Adipocyte (in vitro differentiated cells): ENCODE data around the gene MEPCE.
A peak's percentile ranks its signal among the peaks of the same experiment; 100 is the strongest.

Source experiments
- DNase-seq: peaks from one replicate; pipeline ENCODE4 v3.0.0-alpha.2; 2015; ENCODE audit warnings: low read depth
- H3K27me3 ChIP-seq: replicated peaks from 2 replicates; pipeline ENCODE4 v1.7.0; 2013; ENCODE audit warnings: mild to moderate bottlenecking, low read length, moderate library complexity; ENCODE audit not compliant: control insufficient read depth, insufficient read depth
- H3K36me3 ChIP-seq: 2 replicates; pipeline ENCODE4 v1.7.0; 2013; ENCODE audit warnings: low read length, mild to moderate bottlenecking, moderate library complexity; ENCODE audit not compliant: control insufficient read depth, insufficient read depth, severe bottlenecking
- H3K4me1 ChIP-seq: 2 replicates; pipeline ENCODE4 v1.7.0; 2013; ENCODE audit warnings: mild to moderate bottlenecking, low read length, moderate library complexity; ENCODE audit not compliant: control insufficient read depth, insufficient read depth
- H3K4me3 ChIP-seq: 2 replicates; pipeline ENCODE4 v1.7.0; 2013; ENCODE audit warnings: mild to moderate bottlenecking, low read length, moderate library complexity
- H3K9ac ChIP-seq: 2 replicates; pipeline ENCODE4 v1.7.0; 2013; ENCODE audit warnings: mild to moderate bottlenecking, low read length, moderate library complexity
- H3K9me3 ChIP-seq: 2 replicates; pipeline ENCODE4 v1.7.0; 2013; ENCODE audit warnings: mild to moderate bottlenecking, low read length, moderate library complexity; ENCODE audit not compliant: control insufficient read depth

The MEPCE gene

GRCh38 chr7:100428967-100429636, 529 bp upstream of the MEPCE start:
- Histone ChIP-seq H3K9ac (peak overlapping the region; percentile 95), H3K9me3 (no peaks in the 10 kb centered on the region), H3K4me1 (peaks cover 28% of the 10 kb centered on the region), H3K4me3 (peak overlapping the region; percentile 98), H3K27me3 (no peaks in the 10 kb centered on the region), H3K36me3 (peaks cover 24% of the 10 kb centered on the region)
- DNase-seq = peak; percentile 100

- H3K27me3 ChIP-seq = no peaks in the 10 kb centered on the region
- H3K36me3 ChIP-seq = peaks cover 30% of the 10 kb centered on the region
- peak overlapping the region; percentile 98 for H3K4me3 ChIP-seq
- no peaks in the 10 kb centered on the region for H3K9me3 ChIP-seq
- H3K4me1 ChIP-seq = peaks cover 36% of the 10 kb centered on the region
- DNase-seq = peak; percentile 44
- peak overlapping the region; percentile 95 for H3K9ac ChIP-seq
Observed at GRCh38 chr7:100430493-100431285, 1.1 kb downstream of the MEPCE start.

GRCh38 chr7:100431286-100431735, 1.7 kb downstream of the MEPCE start:
- DNase-seq = no peak
- H3K9me3 ChIP-seq = no peaks in the 10 kb centered on the region
- no peaks in the 10 kb centered on the region for H3K27me3 ChIP-seq
- peaks cover 30% of the 10 kb centered on the region for H3K36me3 ChIP-seq
- H3K9ac ChIP-seq = peak overlapping the region; percentile 95
- peak overlapping the region; percentile 98 for H3K4me3 ChIP-seq
- H3K4me1 ChIP-seq = peaks cover 36% of the 10 kb centered on the region

- H3K4me1 ChIP-seq = peaks cover 36% of the 10 kb centered on the region
- DNase-seq = no peak
- peaks cover 30% of the 10 kb centered on the region for H3K36me3 ChIP-seq
- peak overlapping the region; percentile 30 for H3K4me3 ChIP-seq
- no peaks in the 10 kb centered on the region for H3K27me3 ChIP-seq
- peak overlapping the region; percentile 40 for H3K9ac ChIP-seq
- no peaks in the 10 kb centered on the region for H3K9me3 ChIP-seq
Observed at GRCh38 chr7:100432053-100432452, 2.4 kb downstream of the MEPCE start.

- Histone ChIP-seq H3K27me3 (no peaks in the 10 kb centered on the region), H3K9me3 (no peaks in the 10 kb centered on the region), H3K4me1 (peaks cover 34% of the 10 kb centered on the region), H3K4me3 (no peak overlapping the region), H3K9ac (peak overlapping the region; percentile 40), H3K36me3 (peaks cover 30% of the 10 kb centered on the region)
- DNase-seq = no peak
Observed at GRCh38 chr7:100432621-100433275, 3.1 kb downstream of the MEPCE start.

GRCh38 chr7:100433276-100433591, 3.6 kb downstream of the MEPCE start:
- Histone ChIP-seq H3K9me3 (no peaks in the 10 kb centered on the region), H3K4me1 (peaks cover 30% of the 10 kb centered on the region), H3K27me3 (no peaks in the 10 kb centered on the region), H3K4me3 (no peak overlapping the region), H3K36me3 (peaks cover 30% of the 10 kb centered on the region), H3K9ac (no peak overlapping the region)
- no peak for DNase-seq

GRCh38 chr7:100433592-100434296, 4.1 kb downstream of the MEPCE start:
- H3K4me3 ChIP-seq = no peak overlapping the region
- H3K9me3 ChIP-seq = no peaks in the 10 kb centered on the region
- no peaks in the 10 kb centered on the region for H3K27me3 ChIP-seq
- DNase-seq = no peak
- peak overlapping the region; percentile 5 for H3K9ac ChIP-seq
- peaks cover 30% of the 10 kb centered on the region for H3K36me3 ChIP-seq
- H3K4me1 ChIP-seq = peaks cover 30% of the 10 kb centered on the region

GRCh38 chr7:100434297-100435144, 4.9 kb downstream of the MEPCE start:
- H3K27me3 ChIP-seq = no peaks in the 10 kb centered on the region
- DNase-seq = no peak
- H3K4me1 ChIP-seq = peaks cover 30% of the 10 kb centered on the region
- H3K9ac ChIP-seq = peak overlapping the region; percentile 95
- H3K9me3 ChIP-seq = no peaks in the 10 kb centered on the region
- peaks cover 30% of the 10 kb centered on the region for H3K36me3 ChIP-seq
- H3K4me3 ChIP-seq = peak overlapping the region; percentile 92

- H3K4me3 ChIP-seq = peak overlapping the region; percentile 92
- H3K9me3 ChIP-seq = no peaks in the 10 kb centered on the region
- peak overlapping the region; percentile 95 for H3K9ac ChIP-seq
- peaks cover 30% of the 10 kb centered on the region for H3K36me3 ChIP-seq
- peaks cover 27% of the 10 kb centered on the region for H3K4me1 ChIP-seq
- no peaks in the 10 kb centered on the region for H3K27me3 ChIP-seq
- DNase-seq = peak; percentile 61
Observed at GRCh38 chr7:100435401-100436304, 6.0 kb downstream of the MEPCE start.
